ENCODE measurements around the gene SMARCA2. TPM values are rescaled to one million over a fixed set of nuclear protein-coding genes. Genes with fewer than 3 reads are reported as not detected.

Gene SMARCA2
- total RNA-seq, 1 donor from 2014 or later = 91.4 TPM

DNA sequence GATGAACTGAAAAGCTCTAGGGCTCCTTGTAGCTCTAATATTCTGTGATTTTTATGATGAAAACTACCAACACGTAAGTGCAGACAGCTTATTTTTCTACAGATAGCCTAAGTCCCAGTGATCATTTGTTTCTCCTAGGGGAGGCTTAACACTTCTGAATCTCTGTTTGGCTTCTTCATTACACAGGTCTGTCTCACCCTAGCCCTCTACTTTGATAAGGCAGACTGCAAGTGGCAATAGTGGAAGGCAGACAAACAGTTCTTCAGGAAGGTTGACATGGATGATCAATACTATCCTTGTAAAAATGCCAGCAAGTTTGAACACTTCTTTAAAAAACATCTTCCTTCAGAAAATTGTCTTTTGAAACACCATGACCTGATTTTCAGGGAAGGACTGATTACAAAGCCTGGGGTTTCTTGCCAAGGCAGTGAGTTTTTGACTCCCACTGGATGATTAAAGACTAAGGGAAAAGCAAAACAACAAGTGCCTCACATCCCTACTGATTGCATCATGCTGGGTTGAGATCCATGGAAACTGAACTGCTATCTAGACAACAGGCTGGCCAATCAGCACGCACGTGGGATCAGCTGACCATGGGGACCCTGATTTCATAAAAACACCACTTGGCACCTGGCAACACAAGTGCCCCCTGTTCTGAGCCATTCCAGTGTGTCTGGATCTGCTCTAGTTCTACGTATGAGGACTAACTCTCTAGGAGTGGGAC lies 212.2 kb downstream of the SMARCA2 start:
- no peak for DNase-seq
- no peaks in the 10 kb centered on the region for H3K9me3 Mint-ChIP-seq
- H3K4me1 Mint-ChIP-seq = peaks cover 5% of the 10 kb centered on the region
- H3K36me3 Mint-ChIP-seq (ENCODE audit: low read depth) = no peaks in the 10 kb centered on the region
- intact Hi-C loops (cut with micrococcal nuclease) = no loop called here
- H3K4me3 Mint-ChIP-seq = no peak overlapping the region
- H3K27me3 Mint-ChIP-seq = no peaks in the 10 kb centered on the region
- H3K27ac Mint-ChIP-seq = no peak overlapping the region

DNA sequence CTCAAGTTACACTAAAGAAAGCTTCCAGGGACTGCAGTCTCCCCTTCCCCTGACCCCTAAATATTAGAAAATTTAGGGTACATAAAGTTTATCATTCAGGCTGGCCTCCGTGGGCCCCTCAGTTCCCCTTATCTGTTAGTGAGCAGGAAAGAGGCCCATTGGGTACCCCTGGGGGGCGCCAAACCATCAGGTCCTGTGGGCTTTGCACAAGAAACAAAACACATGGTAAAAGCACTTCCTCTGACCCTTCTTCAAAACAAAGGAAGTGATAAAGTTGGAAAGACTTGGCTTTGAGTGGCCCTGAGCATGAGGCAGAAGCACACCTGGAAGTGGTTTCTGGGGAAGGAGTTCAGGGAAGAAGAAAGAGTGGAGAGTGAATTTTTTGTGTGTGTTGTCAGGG lies 213.0 kb downstream of the SMARCA2 start:
- Mint-ChIP-seq H3K4me3 (no peak overlapping the region), H3K27me3 (no peaks in the 10 kb centered on the region), H3K27ac (no peak overlapping the region), H3K9me3 (no peaks in the 10 kb centered on the region), H3K4me1 (peaks cover 5% of the 10 kb centered on the region), H3K36me3 (ENCODE audit: low read depth) (no peaks in the 10 kb centered on the region)
- peak; percentile 63 for DNase-seq
- intact Hi-C loops (cut with micrococcal nuclease) = no loop called here

GRCh38 chr9:2228641-2229040 lies 213.5 kb downstream of the SMARCA2 start:
- no peaks in the 10 kb centered on the region for H3K36me3 Mint-ChIP-seq (ENCODE audit: low read depth)
- H3K4me1 Mint-ChIP-seq = peaks cover 5% of the 10 kb centered on the region
- H3K9me3 Mint-ChIP-seq = no peaks in the 10 kb centered on the region
- H3K27ac Mint-ChIP-seq = no peak overlapping the region
- no peak overlapping the region for H3K4me3 Mint-ChIP-seq
- DNase-seq = no peak
- peaks cover 4% of the 10 kb centered on the region for H3K27me3 Mint-ChIP-seq
- intact Hi-C loops (cut with micrococcal nuclease) = no loop called here

DNA sequence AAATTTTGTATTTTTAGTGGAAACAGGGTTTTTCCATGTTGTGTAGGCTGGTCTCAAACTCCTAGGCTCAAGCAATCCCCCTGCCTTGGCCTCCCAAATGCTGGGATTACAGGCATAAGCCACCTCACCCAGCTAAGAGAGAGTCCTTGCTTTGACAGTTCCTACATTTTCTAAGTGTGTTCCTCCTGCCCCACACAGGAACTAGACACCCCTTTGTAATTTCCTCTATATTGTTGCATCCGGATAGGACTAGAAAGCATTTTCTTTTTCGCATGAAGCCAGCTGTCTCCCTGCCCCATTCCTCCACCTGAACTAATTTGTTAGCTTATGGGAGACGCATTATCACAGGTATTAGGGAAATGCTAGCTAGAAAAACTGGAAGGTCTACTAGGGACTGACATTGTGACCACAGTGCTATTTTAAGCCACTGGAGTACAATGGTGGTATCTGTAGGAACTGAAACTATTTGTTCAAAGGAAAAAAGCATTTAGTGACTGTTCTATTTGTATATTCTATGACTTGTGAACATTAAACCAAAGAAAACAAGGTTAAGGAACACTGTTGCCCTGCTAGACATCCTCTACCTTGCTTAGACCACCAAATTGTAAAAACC lies 214.1 kb downstream of the SMARCA2 start:
- Mint-ChIP-seq H3K36me3 (ENCODE audit: low read depth) (no peaks in the 10 kb centered on the region), H3K4me3 (no peak overlapping the region), H3K4me1 (peaks cover 5% of the 10 kb centered on the region), H3K27me3 (peaks cover 4% of the 10 kb centered on the region), H3K9me3 (no peaks in the 10 kb centered on the region), H3K27ac (no peak overlapping the region)
- intact Hi-C loops (cut with micrococcal nuclease) = no loop called here
- DNase-seq = no peak

GRCh38 chr9:2230362-2230761 lies 215.2 kb downstream of the SMARCA2 start:
- peaks cover 4% of the 10 kb centered on the region for H3K27me3 Mint-ChIP-seq
- H3K36me3 Mint-ChIP-seq (ENCODE audit: low read depth) = no peaks in the 10 kb centered on the region
- DNase-seq = no peak
- H3K9me3 Mint-ChIP-seq = no peaks in the 10 kb centered on the region
- H3K4me3 Mint-ChIP-seq = no peak overlapping the region
- intact Hi-C loops (cut with micrococcal nuclease) = no loop called here
- H3K4me1 Mint-ChIP-seq = peaks cover 5% of the 10 kb centered on the region
- H3K27ac Mint-ChIP-seq = no peak overlapping the region

DNA sequence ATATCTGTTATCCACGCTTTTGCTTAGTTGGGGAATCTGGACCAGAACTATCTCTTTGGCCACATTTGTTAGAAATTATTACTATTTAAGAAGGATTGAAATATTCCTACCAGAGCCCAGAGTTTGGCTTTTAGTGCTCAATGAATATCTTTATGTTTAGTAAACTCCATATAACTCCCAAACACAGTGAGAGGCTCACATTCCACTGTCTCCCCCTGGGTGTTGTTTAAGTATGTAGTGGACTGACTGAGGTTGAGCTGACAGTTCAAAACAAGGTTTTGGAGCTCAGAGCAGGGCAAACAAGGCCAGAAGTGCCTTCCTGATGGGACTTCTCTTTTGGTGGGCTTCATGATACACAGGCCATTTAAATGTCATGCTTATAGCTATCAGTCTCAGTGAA lies 216.0 kb downstream of the SMARCA2 start:
- no peak overlapping the region for H3K4me3 Mint-ChIP-seq
- peaks cover 5% of the 10 kb centered on the region for H3K4me1 Mint-ChIP-seq
- peaks cover 4% of the 10 kb centered on the region for H3K27me3 Mint-ChIP-seq
- no peaks in the 10 kb centered on the region for H3K9me3 Mint-ChIP-seq
- no peak overlapping the region for H3K27ac Mint-ChIP-seq
- H3K36me3 Mint-ChIP-seq (ENCODE audit: low read depth) = no peaks in the 10 kb centered on the region
- DNase-seq = no peak
- intact Hi-C loops (cut with micrococcal nuclease) = no loop called here

DNA sequence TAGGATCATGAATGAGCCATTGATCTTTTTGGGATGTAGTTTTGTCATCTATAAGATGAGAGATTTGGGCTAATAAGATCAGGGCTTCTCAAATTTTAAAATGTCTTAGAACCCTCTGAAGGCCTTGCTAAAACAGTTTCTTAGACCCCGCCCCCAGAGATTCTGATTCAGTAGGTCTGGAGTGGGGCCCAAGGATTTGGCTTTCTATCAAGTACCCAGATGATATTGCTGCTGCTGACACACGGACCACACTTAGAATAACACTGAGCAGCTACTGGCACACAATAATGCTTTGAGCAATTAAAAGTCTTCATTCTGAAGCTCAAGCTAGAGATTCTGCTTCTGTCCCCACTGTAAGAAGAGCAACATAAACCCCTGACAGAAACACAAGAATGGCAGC lies 216.7 kb downstream of the SMARCA2 start:
- Mint-ChIP-seq H3K4me1 (peaks cover 5% of the 10 kb centered on the region), H3K9me3 (no peaks in the 10 kb centered on the region), H3K36me3 (ENCODE audit: low read depth) (no peaks in the 10 kb centered on the region), H3K27me3 (peaks cover 4% of the 10 kb centered on the region), H3K4me3 (no peak overlapping the region), H3K27ac (no peak overlapping the region)
- DNase-seq = no peak
- intact Hi-C loops (cut with micrococcal nuclease) = no loop called here

DNA sequence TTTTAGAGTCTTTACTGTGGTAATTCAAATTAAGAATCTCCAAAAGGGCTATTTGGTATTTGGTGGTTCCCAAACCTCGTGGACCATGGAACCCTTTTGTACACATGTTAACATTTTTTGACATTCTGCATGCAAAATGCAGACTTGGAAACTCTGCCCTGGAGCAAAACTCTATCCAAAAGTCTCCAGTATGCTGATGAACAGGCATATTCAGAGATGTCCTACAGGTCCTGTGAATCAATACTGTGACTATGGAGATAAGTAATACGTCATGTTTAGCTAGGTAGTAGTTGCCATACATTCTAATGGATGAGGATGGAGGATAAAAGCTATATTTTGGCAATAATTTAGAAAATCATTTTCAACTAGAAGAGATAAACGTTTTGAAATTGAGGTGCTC lies 218.1 kb downstream of the SMARCA2 start:
- Mint-ChIP-seq H3K27ac (no peak overlapping the region), H3K36me3 (ENCODE audit: low read depth) (no peaks in the 10 kb centered on the region), H3K27me3 (peaks cover 4% of the 10 kb centered on the region), H3K9me3 (no peaks in the 10 kb centered on the region), H3K4me3 (no peak overlapping the region), H3K4me1 (peaks cover 5% of the 10 kb centered on the region)
- DNase-seq = no peak
- intact Hi-C loops (cut with micrococcal nuclease) = no loop called here

GRCh38 chr9:2234371-2234893 lies 219.3 kb downstream of the SMARCA2 start:
- H3K4me1 Mint-ChIP-seq = no peaks in the 10 kb centered on the region
- H3K9me3 Mint-ChIP-seq = no peaks in the 10 kb centered on the region
- intact Hi-C loops (cut with micrococcal nuclease) = no loop called here
- peaks cover 9% of the 10 kb centered on the region for H3K27me3 Mint-ChIP-seq
- no peaks in the 10 kb centered on the region for H3K36me3 Mint-ChIP-seq (ENCODE audit: low read depth)
- DNase-seq = no peak
- no peak overlapping the region for H3K4me3 Mint-ChIP-seq
- no peak overlapping the region for H3K27ac Mint-ChIP-seq

DNA sequence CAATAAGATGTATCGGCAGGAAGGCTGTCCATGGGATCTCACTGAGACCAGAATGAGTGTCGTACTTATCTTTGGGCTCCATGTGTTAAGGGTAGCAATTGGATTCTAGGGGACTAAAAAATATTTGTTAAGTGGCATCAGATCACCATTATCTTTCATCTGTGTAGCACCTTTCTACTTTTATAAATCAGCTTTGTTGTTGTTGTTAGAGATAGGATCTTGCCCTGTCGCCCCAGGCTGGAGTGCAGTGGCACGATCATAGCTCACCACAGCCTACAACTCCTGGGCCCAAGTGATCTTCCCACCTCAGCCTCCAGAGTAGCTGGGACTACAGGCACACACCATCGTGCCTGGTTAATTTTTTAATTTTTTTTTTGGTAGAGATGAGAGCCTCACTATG lies 220.5 kb downstream of the SMARCA2 start:
- Mint-ChIP-seq H3K4me3 (no peak overlapping the region), H3K4me1 (no peaks in the 10 kb centered on the region), H3K36me3 (ENCODE audit: low read depth) (no peaks in the 10 kb centered on the region), H3K27ac (no peak overlapping the region), H3K9me3 (no peaks in the 10 kb centered on the region), H3K27me3 (peaks cover 14% of the 10 kb centered on the region)
- intact Hi-C loops (cut with micrococcal nuclease) = no loop called here
- DNase-seq = no peak

DNA sequence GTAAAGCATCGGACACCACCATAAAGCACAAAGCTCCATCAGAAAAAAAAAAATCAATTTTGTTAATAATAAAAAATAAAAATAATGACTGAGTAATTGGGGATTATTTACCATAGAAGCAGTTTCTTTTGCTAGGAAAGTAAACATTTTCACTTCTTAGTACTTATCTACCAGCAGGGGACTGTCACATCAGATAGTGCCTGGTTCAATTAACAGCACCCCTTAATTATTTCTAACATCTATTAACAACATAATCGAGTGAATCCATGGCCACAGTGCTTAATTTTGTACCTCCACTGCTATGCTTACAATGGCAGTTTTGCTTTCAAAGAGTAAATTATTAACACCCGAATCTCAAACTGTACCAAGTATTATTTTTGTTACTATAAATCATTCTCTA lies 221.7 kb downstream of the SMARCA2 start:
- peaks cover 16% of the 10 kb centered on the region for H3K27me3 Mint-ChIP-seq
- intact Hi-C loops (cut with micrococcal nuclease) = no loop called here
- H3K36me3 Mint-ChIP-seq (ENCODE audit: low read depth) = no peaks in the 10 kb centered on the region
- no peak for DNase-seq
- peaks cover 4% of the 10 kb centered on the region for H3K4me1 Mint-ChIP-seq
- no peaks in the 10 kb centered on the region for H3K9me3 Mint-ChIP-seq
- no peak overlapping the region for H3K4me3 Mint-ChIP-seq
- no peak overlapping the region for H3K27ac Mint-ChIP-seq

GRCh38 chr9:2241461-2241835 lies 226.3 kb downstream of the SMARCA2 start:
- DNase-seq = peak; percentile 56
- intact Hi-C loops (cut with micrococcal nuclease) = loop anchor here (5.0 kb wide), 1 partner anchor 104 kb away; no protein-coding TSS in a partner anchor
- Mint-ChIP-seq H3K36me3 (ENCODE audit: low read depth) (no peaks in the 10 kb centered on the region), H3K9me3 (peaks cover 8% of the 10 kb centered on the region), H3K4me1 (peaks cover 12% of the 10 kb centered on the region), H3K27ac (no peak overlapping the region), H3K27me3 (peaks cover 29% of the 10 kb centered on the region), H3K4me3 (peak overlapping the region; percentile 83)

- intact Hi-C loops (cut with micrococcal nuclease) = loop anchor here (2.0 to 5.0 kb wide), 2 partner anchors 83 to 105 kb away; no protein-coding TSS in a partner anchor
- peak; percentile 91 for DNase-seq
- peaks cover 8% of the 10 kb centered on the region for H3K9me3 Mint-ChIP-seq
- H3K4me3 Mint-ChIP-seq = peak overlapping the region; percentile 83
- H3K27ac Mint-ChIP-seq = peak overlapping the region; percentile 80
- H3K36me3 Mint-ChIP-seq (ENCODE audit: low read depth) = no peaks in the 10 kb centered on the region
- H3K27me3 Mint-ChIP-seq = peaks cover 29% of the 10 kb centered on the region
- H3K4me1 Mint-ChIP-seq = peaks cover 12% of the 10 kb centered on the region
Observed at GRCh38 chr9:2241836-2242741, 226.9 kb downstream of the SMARCA2 start.

All from activated CD4-positive, alpha-beta T cell treated with anti-CD3 and anti-CD28 coated beads, Interleukin-2, amount 10 ng/mL, durations not matched to agents 24 days and 14 days (primary cell).